Measurements from ENCODE around the gene GALNT9. TPM values are rescaled to one million over a fixed set of nuclear protein-coding genes. Genes with fewer than 3 reads are reported as not detected.

The GALNT9 gene
- total RNA-seq, 2 experiments from 2014 or later = not detected

DNA sequence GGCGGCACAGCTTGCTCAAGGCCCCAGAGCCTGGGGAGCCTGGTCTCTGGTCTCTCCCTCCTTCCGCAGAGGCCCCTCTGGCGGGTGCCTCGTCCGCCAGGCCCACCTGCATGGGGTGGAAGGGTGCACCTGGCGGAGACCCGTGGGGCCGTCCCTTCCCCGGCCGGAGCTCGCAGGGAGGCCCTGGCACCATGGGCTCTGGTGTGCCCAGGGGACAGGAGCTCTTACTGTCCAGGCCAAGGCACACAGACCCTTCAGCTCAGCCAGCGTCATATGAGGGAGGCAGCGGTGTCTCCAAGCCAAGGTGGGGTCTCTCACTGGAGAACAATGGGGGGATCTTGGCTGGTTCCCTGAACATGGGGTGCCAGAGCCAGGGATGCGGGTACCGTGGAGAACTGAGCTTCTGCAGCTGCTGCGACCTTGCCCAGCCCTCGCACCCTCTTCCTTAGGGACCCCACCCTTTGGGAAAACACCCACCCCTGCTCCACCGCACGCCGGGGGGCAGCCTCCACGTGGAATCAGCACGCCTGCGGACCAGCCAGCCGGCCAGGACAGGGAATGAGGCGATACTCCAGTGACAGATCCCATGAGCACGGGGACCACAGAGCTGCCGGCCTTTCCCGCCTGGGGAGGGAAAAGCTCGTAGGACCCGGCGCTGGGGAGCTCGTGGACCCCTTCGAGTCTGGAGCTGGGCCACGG, 25.7 kb upstream of the GALNT9 start:
- intact Hi-C loops (cut with DNase I, micrococcal nuclease) = no loop called here
- H3K27ac Mint-ChIP-seq = no peak overlapping the region
- H3K36me3 Mint-ChIP-seq (ENCODE audit: low read depth) = no peaks in the 10 kb centered on the region
- Histone ChIP-seq H3K4me1 (ENCODE audit: insufficient read depth, low read length) (no peaks in the 10 kb centered on the region), H3K27me3 (ENCODE audit: control insufficient read depth in 1 of 2, insufficient read depth in 2 of 2, low read length in 2 of 2) (peaks cover 2 to 3% of the 10 kb centered on the region in 2 experiments), H3K27ac (ENCODE audit: low read depth in 1 of 2, low read length in 2 of 2) (no peak overlapping the region), H3K36me3 (ENCODE audit: insufficient read depth, low read length) (no peaks in the 10 kb centered on the region), H3K4me3 (ENCODE audit: low read length) (no peak overlapping the region), H3K9me3 (ENCODE audit: control insufficient read depth in 1 of 2, insufficient read depth in 1 of 2, low read length in 2 of 2) (peaks cover 0 to 31% of the 10 kb centered on the region in 2 experiments)
- no peaks in the 10 kb centered on the region for H3K27me3 Mint-ChIP-seq
- ATAC-seq (ENCODE audit: poor library complexity) = no peak
- no peak overlapping the region for H3K4me3 Mint-ChIP-seq
- no peak for DNase-seq
- CTCF ChIA-PET = no interaction called here
- POLR2A ChIA-PET = no interaction called here
- TF ChIP-seq, protein P1, sequence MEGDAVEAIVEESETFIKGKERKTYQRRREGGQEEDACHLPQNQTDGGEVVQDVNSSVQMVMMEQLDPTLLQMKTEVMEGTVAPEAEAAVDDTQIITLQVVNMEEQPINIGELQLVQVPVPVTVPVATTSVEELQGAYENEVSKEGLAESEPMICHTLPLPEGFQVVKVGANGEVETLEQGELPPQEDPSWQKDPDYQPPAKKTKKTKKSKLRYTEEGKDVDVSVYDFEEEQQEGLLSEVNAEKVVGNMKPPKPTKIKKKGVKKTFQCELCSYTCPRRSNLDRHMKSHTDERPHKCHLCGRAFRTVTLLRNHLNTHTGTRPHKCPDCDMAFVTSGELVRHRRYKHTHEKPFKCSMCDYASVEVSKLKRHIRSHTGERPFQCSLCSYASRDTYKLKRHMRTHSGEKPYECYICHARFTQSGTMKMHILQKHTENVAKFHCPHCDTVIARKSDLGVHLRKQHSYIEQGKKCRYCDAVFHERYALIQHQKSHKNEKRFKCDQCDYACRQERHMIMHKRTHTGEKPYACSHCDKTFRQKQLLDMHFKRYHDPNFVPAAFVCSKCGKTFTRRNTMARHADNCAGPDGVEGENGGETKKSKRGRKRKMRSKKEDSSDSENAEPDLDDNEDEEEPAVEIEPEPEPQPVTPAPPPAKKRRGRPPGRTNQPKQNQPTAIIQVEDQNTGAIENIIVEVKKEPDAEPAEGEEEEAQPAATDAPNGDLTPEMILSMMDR (IDR thresholded peaks at IDR 0.05) = no peak
- no peaks in the 10 kb centered on the region for H3K4me1 Mint-ChIP-seq (ENCODE audit: low read depth)
- H3K9me3 Mint-ChIP-seq = no peaks in the 10 kb centered on the region

DNA sequence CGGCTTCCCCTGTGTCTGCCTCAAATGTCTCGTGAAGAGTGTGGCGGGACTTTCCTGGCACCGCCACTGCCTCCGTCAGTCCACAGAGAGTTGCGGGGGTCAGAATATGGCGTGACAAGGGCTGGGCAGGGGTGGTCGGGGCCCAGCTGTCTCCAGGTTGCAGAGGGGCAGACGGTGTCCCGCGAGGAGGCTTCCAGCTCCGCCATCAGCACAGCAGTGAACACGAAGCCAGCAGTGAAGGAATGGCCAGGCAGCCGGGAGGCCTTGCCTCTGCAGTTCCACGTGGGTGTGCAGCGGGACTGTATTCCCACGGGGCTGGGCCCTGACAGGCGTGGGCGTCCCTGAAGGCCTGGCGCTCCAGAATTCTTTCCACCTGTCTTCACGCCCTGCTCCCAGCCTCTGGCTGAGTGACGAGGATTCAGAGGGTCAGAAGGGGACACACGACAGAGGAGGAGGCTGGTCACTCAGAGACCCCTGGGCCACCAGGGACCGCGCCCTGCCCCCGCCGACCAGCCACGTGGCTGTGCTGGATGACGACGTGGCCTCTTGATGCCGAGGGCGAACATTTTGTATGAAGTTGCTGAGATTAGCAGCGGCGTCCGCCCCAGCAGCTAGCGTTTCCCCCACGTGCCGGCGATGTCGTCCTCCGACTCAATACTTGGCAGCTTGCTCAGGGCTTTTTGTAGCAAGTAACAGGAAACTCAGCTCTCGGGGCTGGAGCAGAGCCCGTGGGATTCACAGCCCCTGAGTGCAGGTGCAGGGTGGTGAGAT, 25.0 kb upstream of the GALNT9 start:
- intact Hi-C loops (cut with DNase I, micrococcal nuclease) = no loop called here
- TF ChIP-seq, protein P1 (IDR thresholded peaks at IDR 0.05) = no peak
- ChIA-PET CTCF (no interaction called here), POLR2A (no interaction called here)
- H3K36me3 ChIP-seq (ENCODE audit: insufficient read depth, low read length) = no peaks in the 10 kb centered on the region
- ATAC-seq (ENCODE audit: poor library complexity) (no peak), DNase-seq (no peak)
- no peaks in the 10 kb centered on the region for H3K36me3 Mint-ChIP-seq (ENCODE audit: low read depth)
- no peaks in the 10 kb centered on the region for H3K27me3 Mint-ChIP-seq
- H3K4me3 Mint-ChIP-seq = no peak overlapping the region
- no peaks in the 10 kb centered on the region for H3K4me1 ChIP-seq (ENCODE audit: insufficient read depth, low read length)
- H3K9me3 ChIP-seq (ENCODE audit: control insufficient read depth in 1 of 2, insufficient read depth in 1 of 2, low read length in 2 of 2) = peaks cover 0 to 24% of the 10 kb centered on the region in 2 experiments
- no peaks in the 10 kb centered on the region for H3K9me3 Mint-ChIP-seq
- H3K4me1 Mint-ChIP-seq (ENCODE audit: low read depth) = no peaks in the 10 kb centered on the region
- no peak overlapping the region for H3K4me3 ChIP-seq (ENCODE audit: low read length)
- H3K27ac ChIP-seq (ENCODE audit: low read depth in 1 of 2, low read length in 2 of 2) = no peak overlapping the region
- no peak overlapping the region for H3K27ac Mint-ChIP-seq
- H3K27me3 ChIP-seq (ENCODE audit: control insufficient read depth in 1 of 2, insufficient read depth in 2 of 2, low read length in 2 of 2) = peaks cover 2 to 3% of the 10 kb centered on the region in 2 experiments

DNA sequence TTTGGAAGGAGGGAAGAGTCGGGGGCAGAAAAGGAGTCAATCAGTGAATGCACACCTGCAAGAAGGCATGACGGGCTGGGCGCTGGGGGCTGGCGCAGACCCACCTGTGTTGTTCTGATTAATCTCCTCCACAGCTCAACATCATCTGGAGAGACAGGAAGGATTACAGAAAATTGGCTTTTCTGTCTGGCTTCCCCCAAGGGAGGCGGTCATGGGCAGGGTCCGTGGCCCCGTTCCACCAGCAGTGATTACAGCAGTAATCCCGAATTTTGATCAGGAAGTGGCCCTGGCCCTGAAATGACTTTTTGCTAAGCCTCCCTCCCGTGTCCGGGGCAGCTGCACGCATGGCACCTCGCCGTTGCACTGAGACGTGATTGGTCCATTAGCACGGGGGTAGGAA, 24.4 kb upstream of the GALNT9 start:
- no peaks in the 10 kb centered on the region for H3K4me1 Mint-ChIP-seq (ENCODE audit: low read depth)
- H3K36me3 ChIP-seq (ENCODE audit: insufficient read depth, low read length) = no peaks in the 10 kb centered on the region
- H3K9me3 ChIP-seq (ENCODE audit: control insufficient read depth in 1 of 2, insufficient read depth in 1 of 2, low read length in 2 of 2) = peaks cover 0 to 18% of the 10 kb centered on the region in 2 experiments
- H3K36me3 Mint-ChIP-seq (ENCODE audit: low read depth) = no peaks in the 10 kb centered on the region
- POLR2A ChIA-PET = no interaction called here
- H3K27me3 ChIP-seq (ENCODE audit: control insufficient read depth in 1 of 2, insufficient read depth in 2 of 2, low read length in 2 of 2) = peaks cover 2 to 3% of the 10 kb centered on the region in 2 experiments
- no peaks in the 10 kb centered on the region for H3K27me3 Mint-ChIP-seq
- no peak overlapping the region for H3K27ac Mint-ChIP-seq
- H3K27ac ChIP-seq (ENCODE audit: low read depth in 1 of 2, low read length in 2 of 2) = no peak overlapping the region
- TF ChIP-seq, protein P1 (IDR thresholded peaks at IDR 0.05) = no peak
- H3K4me3 Mint-ChIP-seq = no peak overlapping the region
- ATAC-seq (ENCODE audit: poor library complexity) (no peak), DNase-seq (no peak)
- H3K9me3 Mint-ChIP-seq = no peaks in the 10 kb centered on the region
- intact Hi-C loops (cut with DNase I, micrococcal nuclease) = no loop called here
- no peaks in the 10 kb centered on the region for H3K4me1 ChIP-seq (ENCODE audit: insufficient read depth, low read length)
- no peak overlapping the region for H3K4me3 ChIP-seq (ENCODE audit: low read length)
- CTCF ChIA-PET = no interaction called here

All from CD4-positive, alpha-beta T cell (primary cell).